ENCODE results near the gene HEPH.
"Not testable (repeated sequence)": the region's sequence is repeated elsewhere in the genome, so short reads cannot be mapped to it uniquely, and the experiment has no call there.

HEPH gene

GRCh38 chrX:66232296-66232695 is 68.2 kb downstream of the HEPH start:
- no peak for DNase-seq (ENCODE audit: low read depth)

- no peak for DNase-seq (ENCODE audit: low read depth)
Observed at GRCh38 chrX:66233209-66233608, 69.2 kb downstream of the HEPH start.

- not testable (repeated sequence) for DNase-seq (ENCODE audit: low read depth)
Observed at GRCh38 chrX:66233904-66234303, 69.9 kb downstream of the HEPH start.

GRCh38 chrX:66255359-66255967 is 91.4 kb downstream of the HEPH start:
- no peak for DNase-seq (ENCODE audit: low read depth)

- no peak for DNase-seq (ENCODE audit: low read depth)
Observed at GRCh38 chrX:66262807-66263206, 98.8 kb downstream of the HEPH start.
